Hepatocyte (in vitro differentiated cells): Measurements from ENCODE around the gene CCIN. TPM values are rescaled to one million over a fixed set of nuclear protein-coding genes. Genes with fewer than 3 reads are reported as not detected.

Source experiments
- DNase-seq: peaks from one replicate; pipeline ENCODE4 v3.0.0-alpha.2; 2016; ENCODE audit warnings: low spot score
- H2AFZ ChIP-seq: fragments of 200-600 bp; sonication (generic); 2 replicates; pipeline ENCODE4 v1.6.0; 2016; ENCODE audit warnings: antibody characterized with exemption, mild to moderate bottlenecking
- H3K27ac ChIP-seq: fragments of 200-600 bp; sonication (generic); 2 replicates; pipeline ENCODE4 v1.5.1; 2016; ENCODE audit warnings: mild to moderate bottlenecking
- H3K27me3 ChIP-seq: fragments of 200-600 bp; sonication (generic); 2 replicates; pipeline ENCODE4 v1.6.1; 2016
- H3K36me3 ChIP-seq: fragments of 200-600 bp; sonication (generic); replicated peaks from 2 replicates; pipeline ENCODE4 v1.5.1; 2016; ENCODE audit warnings: low read depth; ENCODE audit not compliant: insufficient read depth
- H3K4me1 ChIP-seq: fragments of 200-600 bp; sonication (generic); 2 replicates; pipeline ENCODE4 v1.5.1; 2016; ENCODE audit warnings: mild to moderate bottlenecking, moderate library complexity; ENCODE audit not compliant: insufficient read depth
- H3K4me2 ChIP-seq: fragments of 200-600 bp; sonication (generic); 2 replicates; pipeline ENCODE4 v1.6.0; 2016
- H3K4me3 ChIP-seq: fragments of 200-600 bp; sonication (generic); 2 replicates; pipeline ENCODE4 v1.5.1; 2016; ENCODE audit warnings: mild to moderate bottlenecking
- H3K79me2 ChIP-seq: fragments of 200-600 bp; sonication (generic); 2 replicates; pipeline ENCODE4 v1.6.0; 2017; ENCODE audit warnings: mild to moderate bottlenecking
- H3K9me2 ChIP-seq: fragments of 200-600 bp; sonication (generic); replicated peaks from 2 replicates; pipeline ENCODE4 v1.6.0; 2017; ENCODE audit warnings: mild to moderate bottlenecking; ENCODE audit not compliant: insufficient read depth
- H3K9me3 ChIP-seq: fragments of 200-600 bp; sonication (generic); 2 replicates; pipeline ENCODE4 v1.5.1; 2016; ENCODE audit warnings: low read depth, mild to moderate bottlenecking
- H4K20me1 ChIP-seq: fragments of 200-600 bp; sonication (generic); 2 replicates; pipeline ENCODE4 v1.6.0; 2016; ENCODE audit warnings: mild to moderate bottlenecking; ENCODE audit not compliant: insufficient read depth, poor library complexity, severe bottlenecking
- CTCF ChIP-seq: fragments of 200-600 bp; sonication (generic); IDR thresholded peaks from 2 replicates; pipeline ENCODE4 v1.5.1; 2016; ENCODE audit warnings: antibody characterized with exemption, mild to moderate bottlenecking; ENCODE audit not compliant: poor library complexity
- EZH2 ChIP-seq: fragments of 200-600 bp; sonication (generic); IDR thresholded peaks from 2 replicates; pipeline ENCODE4 v1.6.1; 2016; ENCODE audit warnings: antibody characterized with exemption, mild to moderate bottlenecking, borderline replicate concordance
- EZH2phosphoT487 ChIP-seq: fragments of 200-600 bp; sonication (generic); IDR thresholded peaks from one replicate; pipeline ENCODE4 v1.6.1; 2018; ENCODE audit warnings: antibody characterized with exemption, mild to moderate bottlenecking, low read depth, moderate library complexity; ENCODE audit not compliant: unreplicated experiment, severe bottlenecking
- WGBS: methylation state at CpG from one replicate; pipeline ENCODE4 v1.1.6; 2016; ENCODE audit warnings: low lambda C conversion rate; ENCODE audit errors: missing lambda C conversion rate; 5-methylcytosine and 5-hydroxymethylcytosine counted together
- polyA plus RNA-seq: library from polyadenylated mRNA; unstranded; fragments of >200 nt; fragmentation: Nextera tagmentation; extraction: Ambion mirVana; gene quantifications from 2 replicates; pipeline ENCODE4 v1.2.1, GENCODE V29; 2016
- total RNA-seq: library from RNA; depleted of rRNA; stranded (reverse); fragments of >200 nt; gene quantifications from 2 replicates; pipeline ENCODE4 v1.2.3, GENCODE V29; 2014

Gene CCIN
- total RNA-seq = not detected in 2 replicates
- 0.23 TPM in 1 of 2 replicates, not detected in the other for polyA plus RNA-seq

GRCh38 chr9:36169166-36169565 is at the start of gene CCIN:
TSS of gene CCIN (plus strand) at chr9:36169388. CDS start at chr9:36169503, 115 bp downstream.
- Histone ChIP-seq H4K20me1 (no peaks in the 10 kb centered on the region), H3K9me2 (no peaks in the 10 kb centered on the region), H3K4me3 (no peak within 1 kb of the TSS), H3K4me2 (no peak within 1 kb of the TSS), H3K27ac (no peak within 1 kb of the TSS), H3K9me3 (no peaks in the 10 kb centered on the region), H3K36me3 (no peaks in the 10 kb centered on the region), H3K27me3 (no peaks in the 10 kb centered on the region), H2AFZ (no peak within 1 kb of the TSS), H3K4me1 (peaks cover 3% of the 10 kb centered on the region), H3K79me2 (no peaks in the 10 kb centered on the region)
- TF ChIP-seq EZH2phosphoT487 (no peak), EZH2 (no peak), CTCF (no peak)
- no peak for DNase-seq
- WGBS = 87% methylated on average over 6 of the region's 6 CpGs

GRCh38 chr9:36119476-36119875 is 49.7 kb upstream of the CCIN start:
- H2AFZ ChIP-seq = no peak overlapping the region
- TF ChIP-seq EZH2phosphoT487 (no peak), EZH2 (no peak), CTCF (no peak)
- no peaks in the 10 kb centered on the region for H3K36me3 ChIP-seq
- WGBS = 77% methylated on average over 7 of the region's 7 CpGs
- no peaks in the 10 kb centered on the region for H3K9me2 ChIP-seq
- DNase-seq = no peak
- H3K27ac ChIP-seq = no peak overlapping the region
- no peak overlapping the region for H3K4me3 ChIP-seq
- H3K4me2 ChIP-seq = no peak overlapping the region
- H3K27me3 ChIP-seq = no peaks in the 10 kb centered on the region
- no peaks in the 10 kb centered on the region for H3K9me3 ChIP-seq
- no peaks in the 10 kb centered on the region for H3K4me1 ChIP-seq
- H4K20me1 ChIP-seq = no peaks in the 10 kb centered on the region
- H3K79me2 ChIP-seq = no peaks in the 10 kb centered on the region

GRCh38 chr9:36120705-36121104 is 48.5 kb upstream of the CCIN start:
- H3K9me3 ChIP-seq = no peaks in the 10 kb centered on the region
- H3K4me3 ChIP-seq = no peak overlapping the region
- no peaks in the 10 kb centered on the region for H4K20me1 ChIP-seq
- WGBS = 82% methylated on average over 4 of the region's 4 CpGs
- no peaks in the 10 kb centered on the region for H3K9me2 ChIP-seq
- no peak for TF ChIP-seq EZH2
- TF ChIP-seq EZH2phosphoT487 = no peak
- TF ChIP-seq CTCF = no peak
- H3K4me2 ChIP-seq = no peak overlapping the region
- H3K79me2 ChIP-seq = no peaks in the 10 kb centered on the region
- H3K36me3 ChIP-seq = no peaks in the 10 kb centered on the region
- no peak overlapping the region for H3K27ac ChIP-seq
- H3K4me1 ChIP-seq = no peaks in the 10 kb centered on the region
- no peak for DNase-seq
- H2AFZ ChIP-seq = no peak overlapping the region
- H3K27me3 ChIP-seq = no peaks in the 10 kb centered on the region

- 97% methylated on average over 7 of the region's 7 CpGs for WGBS
- H4K20me1 ChIP-seq = no peaks in the 10 kb centered on the region
- H3K27me3 ChIP-seq = no peaks in the 10 kb centered on the region
- no peak overlapping the region for H3K4me2 ChIP-seq
- H3K27ac ChIP-seq = no peak overlapping the region
- no peaks in the 10 kb centered on the region for H3K9me2 ChIP-seq
- no peaks in the 10 kb centered on the region for H3K9me3 ChIP-seq
- no peaks in the 10 kb centered on the region for H3K36me3 ChIP-seq
- DNase-seq = no peak
- no peaks in the 10 kb centered on the region for H3K4me1 ChIP-seq
- H2AFZ ChIP-seq = no peak overlapping the region
- no peak overlapping the region for H3K4me3 ChIP-seq
- H3K79me2 ChIP-seq = no peaks in the 10 kb centered on the region
- no peak for TF ChIP-seq EZH2phosphoT487
- TF ChIP-seq CTCF = no peak
- TF ChIP-seq EZH2 = no peak
Measured at GRCh38 chr9:36121971-36122370, 47.2 kb upstream of the CCIN start.
